ENCODE measurements around the gene TMEM259.

GRCh38 chr19:1062387-1063029 is 41.6 kb upstream of the TMEM259 start:
- TF ChIP-seq CTCF (IDR thresholded peaks at IDR 0.05; ENCODE audit: insufficient read depth, low read length) (no peak), GABPA (IDR thresholded peaks at IDR 0.05; ENCODE audit: low read depth) (no peak), POLR2AphosphoS5 (IDR thresholded peaks at IDR 0.05; ENCODE audit: low read depth) (no peak), REST (IDR thresholded peaks at IDR 0.05; ENCODE audit: insufficient replicate concordance, low read depth) (no peak), SPI1 (IDR thresholded peaks at IDR 0.05; ENCODE audit: borderline replicate concordance, low read depth) (no peak)
